HG02759 (cell line): ENCODE measurements around the gene CRYZL1.
"Not testable (repeated sequence)": the region's sequence is repeated elsewhere in the genome, so short reads cannot be mapped to it uniquely, and the experiment has no call there.

Experiments used
- ATAC-seq: cut with Tn5 transposase; IDR thresholded peaks from one replicate; pipeline ENCODE4 v1.9.1; 2021; ENCODE audit warnings: mild to moderate bottlenecking, moderate library complexity; ENCODE audit not compliant: unreplicated experiment

The CRYZL1 gene

DNA sequence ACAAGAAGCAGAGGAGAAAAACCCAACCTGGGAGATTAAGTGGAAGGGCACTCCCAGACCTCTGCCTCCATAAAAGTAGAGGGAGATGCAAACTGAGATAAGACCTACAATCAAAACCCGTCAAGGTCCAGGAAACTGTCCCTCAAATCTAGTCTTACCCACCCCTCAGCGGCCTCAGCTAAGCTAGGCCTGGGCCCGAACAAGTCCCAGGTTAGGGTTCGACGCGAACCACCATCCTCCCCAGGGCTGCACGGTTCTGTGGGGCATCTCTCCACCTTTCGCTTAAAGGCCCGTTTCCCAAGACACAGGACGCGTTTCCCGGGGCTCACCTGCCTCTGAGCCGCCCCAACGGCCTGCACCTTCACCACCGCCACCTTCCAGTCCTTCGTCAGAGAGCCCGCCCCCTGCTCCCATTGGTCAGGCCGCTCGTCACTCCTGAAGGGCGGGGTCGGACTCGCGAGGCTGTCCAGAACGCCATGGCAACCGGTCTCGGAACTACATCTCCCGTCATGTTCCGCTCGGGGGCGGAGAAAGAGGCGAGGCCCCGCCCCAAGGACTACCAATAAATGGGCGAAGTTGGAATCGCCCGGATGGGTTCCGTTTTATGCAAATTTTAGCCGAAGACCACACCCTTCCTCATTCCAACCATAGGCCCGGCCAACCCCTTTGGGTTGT is at the start of gene CRYZL1:
Gene CRYZL1 (minus strand): TSS at position 390 of the 675 bp plus-strand sequence. CDS start 10,190 bp downstream, outside the sequence.
- ATAC-seq, result peak; percentile 83

DNA sequence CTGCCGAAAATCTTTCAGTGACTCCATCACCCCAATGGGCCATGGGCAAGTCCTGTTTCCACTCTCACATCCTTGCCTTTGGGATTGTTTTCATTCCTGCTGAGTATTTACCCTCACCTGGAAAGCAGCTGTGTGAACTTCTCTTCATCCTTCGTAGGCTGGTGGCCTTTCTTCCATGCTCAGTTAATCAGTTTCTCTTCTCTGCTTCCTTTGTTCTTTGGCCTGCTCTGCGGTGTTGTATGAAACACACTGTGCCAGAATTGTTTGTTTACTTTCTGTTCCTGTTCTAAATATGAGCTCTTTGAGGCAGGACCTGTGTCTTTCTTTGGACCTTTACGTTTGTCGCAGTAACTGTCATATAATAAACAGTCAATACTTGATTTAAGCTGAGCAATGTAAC is 49.3 kb upstream of the CRYZL1 start:
- no peak for ATAC-seq

DNA sequence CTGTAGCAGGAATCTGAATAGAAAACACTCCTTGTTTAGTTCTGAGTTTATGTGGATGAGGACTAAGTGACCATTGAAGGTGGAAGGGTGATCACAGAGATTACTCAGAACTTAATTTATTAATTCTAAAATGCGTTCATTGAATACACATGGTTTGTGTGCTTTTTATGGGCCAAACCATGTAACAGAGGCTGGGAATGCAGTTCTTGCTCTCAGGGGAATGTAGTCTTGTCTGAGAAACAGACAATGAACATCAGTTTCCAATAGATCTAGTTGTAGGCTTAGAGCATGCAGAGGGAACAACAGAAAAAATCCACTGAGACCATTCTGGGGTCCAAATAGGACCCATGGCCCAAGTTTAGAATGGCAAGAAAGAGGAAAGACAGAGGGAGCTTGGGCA is 46.8 kb upstream of the CRYZL1 start:
- ATAC-seq, result no peak

DNA sequence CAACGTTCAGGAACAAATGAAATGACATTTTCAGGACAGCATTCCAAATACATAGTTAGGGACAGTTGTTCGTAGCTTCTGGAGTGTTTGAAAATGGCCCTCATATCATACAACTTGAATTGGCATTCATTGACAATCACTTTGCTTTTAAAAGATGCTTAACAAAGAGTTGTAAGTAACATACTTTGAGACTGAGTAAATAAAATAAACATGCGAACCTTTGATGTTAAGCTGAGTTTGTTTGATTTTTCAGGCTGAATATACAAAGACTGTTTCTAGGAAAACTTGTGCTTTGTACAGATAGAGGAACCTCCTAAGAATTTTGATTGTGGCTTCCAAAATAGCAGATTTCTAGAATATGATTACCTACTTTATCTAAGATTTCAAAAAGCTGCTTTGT is 46.1 kb upstream of the CRYZL1 start:
- ATAC-seq, result no peak

DNA sequence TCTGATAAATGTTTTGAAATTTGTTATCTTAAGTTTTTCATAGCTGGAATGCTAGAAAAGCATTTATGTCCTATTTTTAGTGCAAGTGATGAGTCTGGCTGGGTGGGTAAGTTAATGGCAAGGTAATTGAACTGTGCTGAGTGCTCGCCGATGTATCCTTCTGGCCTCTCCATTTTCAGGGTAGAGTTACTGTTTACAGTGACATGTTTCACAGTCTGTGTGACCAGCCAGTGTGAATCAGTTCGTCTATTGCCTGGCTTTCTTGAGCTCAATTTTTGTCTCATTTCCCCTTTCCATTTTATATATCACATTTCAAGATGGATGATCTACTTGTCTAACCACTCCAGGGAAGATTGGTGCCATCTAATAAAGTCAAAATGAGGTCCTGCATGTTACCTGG is 44.8 kb upstream of the CRYZL1 start:
- no peak for ATAC-seq

DNA sequence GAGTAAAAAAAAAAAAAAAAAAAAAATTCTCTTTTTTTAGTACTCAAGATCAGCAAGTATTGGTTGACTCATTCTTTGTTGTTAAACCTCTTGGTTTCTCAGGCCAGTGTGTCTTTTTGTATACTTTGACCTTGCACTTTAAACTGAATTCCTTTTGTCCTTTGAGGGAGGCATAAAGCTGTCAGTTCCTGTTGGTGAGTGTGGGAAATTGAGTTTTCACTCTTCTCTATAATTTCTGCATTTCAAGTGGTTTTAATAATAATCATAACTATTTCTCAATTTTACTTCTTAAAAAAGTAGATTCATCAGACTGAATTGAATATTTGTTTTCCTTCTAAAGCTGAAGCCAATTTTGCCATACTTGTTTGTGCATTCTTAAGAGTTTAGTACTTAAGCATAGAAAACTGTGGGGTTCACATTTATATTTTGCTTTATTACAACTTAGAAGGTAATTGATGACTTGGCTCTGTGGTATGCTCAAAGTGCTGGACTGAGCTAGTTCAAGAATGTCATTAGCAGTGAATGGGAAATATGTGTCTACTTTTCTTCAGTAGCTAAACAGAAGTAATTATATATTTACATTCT is 44.2 kb upstream of the CRYZL1 start:
- no peak for ATAC-seq

DNA sequence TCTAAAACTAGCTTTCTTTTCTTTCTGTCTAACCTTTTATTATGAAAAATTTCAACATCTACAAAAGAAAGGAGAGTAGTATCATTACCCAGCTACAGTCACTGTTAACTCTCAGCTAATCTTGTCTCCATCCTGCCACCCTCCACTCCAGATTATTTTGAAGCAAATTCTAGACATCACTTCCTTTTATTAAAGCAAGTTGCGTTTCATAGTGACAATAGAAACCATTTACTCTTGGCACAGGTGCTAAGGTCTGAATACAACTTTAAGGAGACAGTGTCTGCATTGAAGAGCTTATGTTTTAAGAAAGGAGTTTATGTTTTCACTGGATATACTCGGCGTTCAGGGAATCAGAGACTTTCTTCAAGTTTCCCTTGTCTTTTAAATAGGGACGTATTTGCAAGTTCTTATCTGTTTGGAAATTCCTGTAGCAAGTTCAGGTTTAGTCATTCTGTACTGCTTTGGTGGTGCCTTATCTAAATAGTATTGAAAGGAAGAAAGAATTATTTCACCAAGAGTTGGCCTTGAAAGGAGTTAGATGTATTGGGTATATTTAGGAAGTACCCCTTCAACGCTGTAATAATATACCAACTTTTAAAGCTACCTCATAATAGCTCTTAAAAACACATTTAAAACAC is 43.5 kb upstream of the CRYZL1 start:
- ATAC-seq, result no peak

DNA sequence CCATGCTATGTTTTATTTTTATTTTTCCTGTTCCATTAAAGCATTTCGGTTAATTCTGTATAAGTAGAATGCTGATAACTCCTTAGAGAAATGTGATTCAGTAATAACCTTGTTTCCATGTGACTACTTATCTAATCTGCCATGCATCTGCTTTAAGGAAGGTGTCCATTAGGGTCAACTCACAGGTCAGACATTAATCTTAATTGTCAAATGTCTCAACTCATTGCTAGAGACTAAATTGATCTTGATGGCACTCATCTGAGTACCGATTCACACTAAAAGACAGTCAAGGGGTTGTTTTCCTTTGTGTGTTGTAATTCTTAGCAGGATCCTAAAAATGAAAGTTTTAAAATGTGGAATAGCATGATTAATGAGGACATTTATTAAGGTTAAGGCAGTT is 42.5 kb upstream of the CRYZL1 start:
- ATAC-seq, result no peak

DNA sequence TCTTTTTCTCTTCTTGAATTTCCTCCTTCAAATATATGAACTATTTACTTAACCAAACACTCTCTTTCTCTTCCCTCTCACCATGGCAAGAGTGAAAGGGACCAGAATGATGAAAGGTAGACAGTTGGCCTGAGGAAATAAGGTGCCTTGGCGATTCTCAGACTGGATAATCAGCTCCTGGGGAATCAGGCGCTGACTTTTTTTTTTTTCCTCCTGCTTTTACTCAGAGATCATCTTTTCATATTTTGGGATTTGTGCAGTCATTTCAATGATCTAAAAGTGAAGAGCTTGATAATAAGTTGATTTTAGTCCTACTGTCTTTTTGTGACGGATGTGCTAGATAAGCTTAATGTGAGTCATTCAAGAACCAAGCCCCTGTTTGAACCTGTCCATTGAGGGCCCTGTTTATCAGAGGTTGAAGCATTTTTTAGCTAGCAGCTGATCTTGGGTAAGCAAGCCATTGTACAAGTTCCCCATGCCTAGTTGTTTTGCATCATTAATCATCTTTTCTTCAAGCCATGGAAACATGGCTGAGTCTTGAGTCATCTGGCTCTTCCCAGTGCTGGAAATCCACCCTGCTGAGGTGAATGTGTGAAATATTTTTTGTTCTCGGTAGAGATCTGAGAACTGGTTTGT is 41.6 kb upstream of the CRYZL1 start:
- no peak for ATAC-seq

DNA sequence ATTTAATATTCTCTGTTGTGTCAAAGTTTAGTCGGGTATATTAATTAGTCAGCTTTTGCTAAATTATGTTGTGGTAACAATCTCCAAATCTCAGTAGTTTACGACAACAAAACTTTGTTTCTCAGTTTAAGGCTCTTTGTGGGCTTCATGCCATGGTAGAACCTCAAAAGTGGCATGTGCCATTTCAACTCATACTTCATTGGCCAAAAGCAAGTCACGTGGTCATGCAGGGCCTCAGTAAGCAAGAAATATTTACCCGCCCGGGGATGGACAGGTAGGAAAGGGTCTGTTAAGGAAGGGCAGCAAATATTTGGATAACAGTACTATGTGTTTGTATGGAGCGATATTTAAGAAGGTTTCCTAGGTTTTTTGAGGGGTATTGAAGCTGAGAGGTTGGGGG is 39.3 kb upstream of the CRYZL1 start:
- no peak for ATAC-seq

DNA sequence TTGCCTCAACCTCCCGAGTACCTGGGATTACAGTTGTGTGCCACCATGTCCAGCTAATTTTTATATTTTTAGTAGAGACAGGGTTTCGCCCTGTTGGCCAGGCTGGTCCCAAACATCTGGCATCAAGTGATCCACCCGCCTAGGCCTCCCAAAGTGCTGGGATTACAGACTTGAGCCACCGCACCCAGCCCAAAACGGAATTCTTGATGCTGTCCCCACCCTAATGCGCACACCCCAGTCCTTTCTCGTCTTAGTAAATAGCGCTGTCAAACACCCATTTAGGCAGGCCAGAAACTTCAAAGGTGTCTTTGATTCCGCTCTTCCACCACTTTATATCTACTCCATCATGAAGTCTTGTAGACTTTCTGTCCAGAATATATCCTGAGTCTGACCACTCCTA is 35.9 kb upstream of the CRYZL1 start:
- ATAC-seq, result no peak

DNA sequence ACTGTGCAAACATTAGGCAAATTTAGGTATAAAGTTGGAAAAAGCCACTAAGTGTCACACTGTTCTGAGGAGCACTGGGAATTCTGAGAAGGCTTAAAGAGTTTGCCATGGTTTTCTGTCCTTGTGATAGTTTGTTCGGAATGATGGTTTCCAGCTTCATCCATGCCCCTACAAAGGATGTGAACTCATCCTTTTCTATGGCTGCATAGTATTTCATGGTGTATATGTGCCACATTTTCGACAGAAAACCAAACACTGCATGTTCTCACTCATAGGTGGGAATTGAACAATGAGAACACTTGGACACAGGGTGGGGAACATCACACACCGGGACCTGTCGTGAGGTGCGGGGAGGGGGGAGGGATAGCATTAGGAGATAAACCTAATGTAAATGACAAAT is 35.1 kb upstream of the CRYZL1 start:
- ATAC-seq, result not testable (repeated sequence)

DNA sequence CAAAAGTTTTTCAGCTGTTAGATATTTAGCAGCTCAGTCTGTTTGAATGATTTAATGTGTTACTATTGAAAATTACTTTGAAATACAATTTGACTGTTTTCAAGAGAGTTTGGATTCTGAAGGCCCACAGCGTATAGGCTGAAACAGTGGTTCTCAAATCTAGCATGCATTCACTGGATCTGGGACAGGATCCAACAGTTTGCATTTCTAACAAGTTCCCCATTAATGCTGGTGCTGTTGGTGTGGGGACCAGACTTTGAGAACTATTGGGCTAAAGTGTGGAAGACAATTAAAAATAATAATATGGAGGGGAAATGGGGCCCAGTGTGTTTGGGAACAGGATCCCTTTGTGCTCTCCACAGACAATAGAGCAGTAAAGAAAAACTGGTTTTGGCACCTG is 32.7 kb upstream of the CRYZL1 start:
- no peak for ATAC-seq

DNA sequence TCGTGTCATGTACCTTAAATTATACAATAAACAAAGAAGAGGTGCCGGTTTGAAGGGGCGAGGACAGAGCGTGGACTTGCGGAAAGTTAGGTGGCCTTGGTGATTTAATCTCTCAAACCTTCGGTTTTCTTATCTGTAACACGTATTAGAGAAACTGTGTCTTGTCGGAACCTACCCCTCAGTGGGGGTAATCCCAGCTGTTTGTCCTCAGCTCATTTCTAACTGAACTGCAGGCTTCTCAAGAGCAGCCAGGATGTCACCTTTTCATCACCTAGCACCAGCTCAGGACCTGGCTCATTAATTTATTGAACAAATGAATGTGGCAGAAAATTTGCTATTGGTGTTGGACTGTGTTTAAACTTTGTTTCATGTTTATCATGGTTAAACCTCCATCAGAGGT is 31.9 kb upstream of the CRYZL1 start:
- ATAC-seq, result no peak

DNA sequence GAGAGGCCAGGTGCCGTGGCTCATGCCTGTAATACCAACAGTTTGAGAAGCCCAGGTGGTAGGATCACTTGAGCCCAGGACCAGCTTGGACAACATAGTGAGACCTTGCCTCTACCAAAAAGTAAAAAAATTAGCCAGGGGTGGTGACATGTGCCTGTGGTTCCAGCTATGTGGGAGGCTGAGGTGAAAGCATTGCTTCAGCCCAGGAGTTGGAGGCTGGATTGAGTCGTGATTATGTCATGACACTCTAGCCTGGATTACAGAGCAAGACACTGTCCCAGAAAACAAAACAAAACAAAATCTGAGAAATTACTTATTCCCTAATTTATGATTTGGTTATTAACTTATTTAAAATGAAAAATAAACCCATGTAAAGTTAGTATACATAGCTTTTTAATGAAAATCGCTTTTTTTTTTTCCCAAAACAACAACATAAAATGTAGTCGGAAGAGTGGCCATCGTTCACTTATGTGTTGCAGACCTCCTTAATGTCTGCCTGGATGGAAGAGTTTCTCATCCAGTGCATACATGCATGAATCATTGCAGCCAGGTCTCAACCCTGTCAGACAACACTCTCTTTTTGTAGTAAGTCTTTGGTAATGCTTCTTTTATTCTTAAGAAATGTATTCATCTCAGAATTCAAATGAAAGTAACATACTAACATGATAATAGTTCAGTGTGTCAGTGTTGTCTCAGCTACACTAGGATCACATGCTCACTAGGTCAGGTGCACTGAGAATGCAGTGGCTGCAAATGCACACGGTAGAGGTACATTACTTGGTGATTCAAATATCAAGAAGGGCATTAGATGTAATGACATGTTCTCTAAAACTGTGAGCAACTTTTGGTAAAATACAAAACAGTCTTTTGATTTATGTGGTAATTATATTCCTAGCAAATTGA is 28.8 kb upstream of the CRYZL1 start:
- no peak for ATAC-seq

DNA sequence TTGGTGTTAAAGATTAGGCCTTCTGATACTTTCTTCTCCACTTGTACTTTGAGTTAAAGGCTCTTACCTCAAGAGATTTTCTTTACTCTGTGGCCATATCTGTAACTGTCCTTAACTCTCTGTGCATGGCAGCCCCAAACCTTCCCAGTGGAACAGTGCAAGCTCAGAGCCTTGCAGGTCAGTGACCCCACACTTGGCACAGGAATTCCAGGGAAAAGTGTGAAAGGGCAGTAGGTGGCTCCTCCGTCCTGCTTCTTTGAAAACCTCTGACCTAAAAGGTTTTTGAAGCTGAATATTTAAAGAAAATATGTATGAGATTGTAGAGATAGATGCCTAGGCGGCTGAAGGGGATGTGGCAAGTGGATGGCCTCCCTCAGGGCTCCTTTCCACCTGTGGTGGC is 27.1 kb upstream of the CRYZL1 start:
- no peak for ATAC-seq

DNA sequence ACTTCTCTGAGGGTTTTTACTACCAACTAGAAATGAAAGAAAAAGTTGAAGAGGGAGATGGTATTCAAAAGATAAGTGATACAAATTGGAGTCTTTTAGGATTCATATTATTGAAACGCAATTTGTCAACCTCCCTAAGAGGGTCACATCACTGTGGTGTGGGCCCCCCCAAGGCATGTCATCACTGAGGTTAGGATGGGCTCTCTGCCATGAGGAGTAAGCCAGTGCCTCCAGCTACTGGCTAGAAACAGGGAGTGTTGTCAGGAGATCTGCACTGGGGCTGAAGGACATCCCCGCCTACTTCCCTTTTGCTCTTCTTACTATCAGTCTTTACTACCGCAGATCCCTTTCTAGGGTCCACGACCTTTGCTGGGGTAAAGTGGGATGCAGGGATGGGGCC is 26.6 kb upstream of the CRYZL1 start:
- ATAC-seq, result no peak

DNA sequence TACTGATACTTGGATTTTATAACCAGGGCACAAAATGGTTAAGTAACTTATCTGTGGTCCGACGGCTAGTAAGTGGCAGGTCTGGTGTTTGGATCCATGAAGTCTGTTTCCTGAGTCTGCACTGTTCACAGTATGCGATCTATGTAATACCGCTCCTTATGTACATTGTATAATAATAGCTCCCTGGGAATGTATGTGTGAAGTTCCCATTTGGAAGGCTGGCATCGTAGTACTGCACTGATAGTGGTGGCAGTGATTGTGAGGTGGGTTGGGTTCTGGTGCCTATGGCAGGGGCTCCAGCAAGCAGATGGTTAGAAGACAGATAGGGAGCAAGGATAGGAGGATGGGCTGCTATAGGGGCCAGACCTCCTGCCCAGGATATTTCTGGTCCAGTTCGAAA is 26.1 kb upstream of the CRYZL1 start:
- no peak for ATAC-seq

DNA sequence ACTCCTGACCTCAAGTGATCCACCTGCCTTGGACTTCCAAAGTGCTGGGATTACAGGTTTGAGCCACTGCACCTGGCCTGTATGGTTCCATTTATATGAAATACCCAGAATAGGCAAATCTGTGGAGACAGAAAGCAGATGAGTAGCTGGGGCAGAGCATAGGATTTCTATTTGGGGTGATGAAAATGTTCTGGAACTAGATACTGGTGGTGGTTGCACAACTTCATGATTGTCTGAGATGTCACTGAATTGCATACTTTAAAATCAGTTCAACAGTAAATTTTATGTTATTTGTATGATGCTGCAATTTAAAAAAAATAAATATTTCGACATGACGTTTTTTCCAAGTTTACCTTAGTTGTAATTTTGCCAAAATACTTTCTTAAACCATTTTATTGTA is 24.6 kb upstream of the CRYZL1 start:
- ATAC-seq, result no peak

DNA sequence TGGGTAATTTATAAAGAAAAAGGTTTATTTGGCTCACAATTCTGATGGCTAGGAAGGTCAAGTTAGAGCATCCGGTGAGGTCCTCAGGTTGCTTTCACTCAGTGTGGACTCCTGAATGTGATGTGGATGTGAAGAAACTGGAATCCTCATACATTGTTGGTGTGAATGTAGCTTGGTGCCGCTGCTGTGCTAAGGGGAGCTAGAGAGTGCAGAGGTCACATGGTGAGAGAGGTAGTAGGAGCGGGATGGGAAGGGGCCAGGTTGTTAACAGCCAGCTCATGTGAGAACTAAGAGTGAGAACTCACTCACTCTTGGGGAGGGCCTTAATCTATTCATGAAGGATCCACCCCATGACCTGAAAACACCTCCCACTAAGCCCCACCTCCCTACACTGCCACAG is 22.6 kb upstream of the CRYZL1 start:
- no peak for ATAC-seq

DNA sequence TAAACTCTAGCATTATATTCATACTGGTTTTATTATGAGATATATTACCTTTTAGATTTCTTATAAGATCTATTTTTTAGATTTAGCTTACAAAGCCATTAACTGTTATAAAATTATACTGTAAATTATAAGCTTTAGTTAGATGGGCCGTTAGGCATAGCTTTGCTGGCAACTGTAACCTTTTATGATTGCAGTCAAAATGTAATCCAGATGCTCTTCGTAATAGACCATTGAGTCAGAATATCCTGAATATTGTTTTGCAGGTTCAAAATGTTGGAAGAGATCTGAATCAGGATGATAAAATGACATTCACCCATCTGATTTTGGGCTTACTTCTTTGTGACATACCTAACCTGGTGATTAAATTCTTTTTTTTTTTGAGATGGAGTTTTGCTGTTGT is 21.7 kb upstream of the CRYZL1 start:
- ATAC-seq, result no peak
